CD4-positive, alpha-beta T cell treated with Interleukin-4 for 4 hours (primary cell): Measurements from ENCODE around the gene EEF1AKMT4.
A peak's percentile ranks its signal among the peaks of the same experiment; 100 is the strongest.

ENCODE experiments used
- DNase-seq: peaks from one replicate; pipeline ENCODE4 v3.0.0-alpha.2; 2020

The EEF1AKMT4 gene

DNA sequence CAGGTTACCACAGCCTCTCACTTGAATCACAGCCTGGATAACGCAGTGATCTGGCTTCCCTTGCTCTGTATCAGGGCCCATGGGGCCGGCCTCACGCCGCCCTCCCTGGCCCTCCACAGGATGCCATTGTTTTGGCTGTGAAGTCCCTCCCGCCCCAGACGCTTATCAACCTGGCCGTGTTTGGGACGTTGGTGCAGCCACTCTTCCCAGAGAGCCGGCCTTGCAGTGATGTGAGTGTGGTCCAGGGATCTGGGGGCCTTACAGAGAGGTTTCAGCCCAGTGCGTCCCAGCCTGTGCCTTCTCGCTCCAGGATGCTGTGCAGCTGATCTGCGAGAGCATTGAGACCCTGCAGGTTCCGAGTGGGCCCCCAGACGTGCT lies 13.4 kb upstream of the EEF1AKMT4 start:
- DNase-seq, result no peak

DNA sequence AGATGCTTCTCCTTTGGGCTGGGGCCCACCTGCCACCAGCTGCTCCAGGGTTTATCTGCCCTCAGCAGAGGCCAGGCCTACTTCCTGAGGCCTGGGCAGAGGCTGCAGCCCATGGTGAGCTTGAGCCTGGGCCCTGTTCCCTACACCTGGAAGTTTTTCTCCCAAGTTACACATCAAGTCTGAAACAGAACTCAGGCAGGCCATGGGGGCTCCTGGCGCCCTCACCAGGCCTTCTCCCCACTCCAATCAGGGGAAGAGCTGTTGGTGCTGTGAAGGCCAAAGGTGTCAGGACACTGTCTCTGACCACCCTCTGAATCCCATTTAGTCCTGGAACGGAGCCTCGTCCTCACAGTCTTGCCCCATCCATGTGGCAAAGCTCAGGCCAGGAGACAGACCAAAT lies 12.8 kb upstream of the EEF1AKMT4 start:
- DNase-seq, result no peak

DNA sequence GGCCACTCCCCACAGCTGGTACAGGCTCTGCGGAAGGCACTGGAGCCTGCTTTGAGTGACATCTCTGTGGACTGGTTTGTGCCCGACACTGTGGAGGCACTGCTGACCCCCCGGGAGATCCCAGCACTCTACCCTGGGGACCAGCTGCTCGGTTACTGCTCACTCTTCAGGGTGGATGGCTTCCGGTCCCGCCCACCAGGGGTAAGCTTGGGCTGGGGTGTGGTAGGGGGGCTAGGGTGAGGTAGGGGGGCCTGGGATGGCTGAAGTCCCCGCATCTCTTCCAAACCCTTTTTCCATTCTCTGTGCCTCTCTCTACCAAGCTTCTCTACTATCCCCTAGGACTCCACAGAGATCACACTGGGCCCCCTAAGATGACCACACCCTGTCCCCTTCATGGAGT lies 12.3 kb upstream of the EEF1AKMT4 start:
- DNase-seq, result no peak

- DNase-seq, result no peak
These were observed 11.7 kb upstream of the EEF1AKMT4 start for GRCh38 chr3:184237807-184238206.

GRCh38 chr3:184238246-184238818 lies 11.1 kb upstream of the EEF1AKMT4 start:
- no peak for DNase-seq

GRCh38 chr3:184239221-184239620 lies 10.3 kb upstream of the EEF1AKMT4 start:
- no peak for DNase-seq

GRCh38 chr3:184239708-184240107 lies 9.8 kb upstream of the EEF1AKMT4 start:
- DNase-seq, result no peak

GRCh38 chr3:184240384-184241140 lies 8.9 kb upstream of the EEF1AKMT4 start:
- DNase-seq, result no peak

- DNase-seq, result no peak
These were observed 8.4 kb upstream of the EEF1AKMT4 start for GRCh38 chr3:184241141-184241446.

- no peak for DNase-seq
These were observed 7.8 kb upstream of the EEF1AKMT4 start for GRCh38 chr3:184241447-184242296.

DNA sequence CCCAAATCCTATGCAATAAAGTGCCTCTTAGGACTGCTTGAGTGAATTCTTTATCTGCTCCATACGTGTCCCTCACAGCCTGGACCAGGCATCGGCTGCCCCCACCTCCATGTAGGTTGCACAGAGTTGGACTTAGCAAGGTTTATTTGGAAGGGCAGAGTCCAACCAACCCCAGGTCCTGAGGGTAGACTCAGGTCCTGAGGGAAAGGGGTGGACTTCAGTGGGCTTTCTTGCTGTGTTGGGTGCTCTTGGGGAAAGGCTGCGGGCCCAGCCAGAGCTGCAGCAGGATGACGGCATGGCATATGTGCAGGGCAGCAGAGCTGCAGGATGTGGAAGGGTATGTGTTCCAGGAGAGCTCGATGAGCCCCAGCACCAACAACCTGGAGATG lies 7.2 kb upstream of the EEF1AKMT4 start:
- DNase-seq, result no peak

- DNase-seq, result peak; percentile 86
These were observed 739 bp upstream of the EEF1AKMT4 start, which contains the start of gene ALG3 for GRCh38 chr3:184248454-184249411. TSS of gene ALG3 (minus strand) at chr3:184248962. CDS start at chr3:184248940, 22 bp downstream.

DNA sequence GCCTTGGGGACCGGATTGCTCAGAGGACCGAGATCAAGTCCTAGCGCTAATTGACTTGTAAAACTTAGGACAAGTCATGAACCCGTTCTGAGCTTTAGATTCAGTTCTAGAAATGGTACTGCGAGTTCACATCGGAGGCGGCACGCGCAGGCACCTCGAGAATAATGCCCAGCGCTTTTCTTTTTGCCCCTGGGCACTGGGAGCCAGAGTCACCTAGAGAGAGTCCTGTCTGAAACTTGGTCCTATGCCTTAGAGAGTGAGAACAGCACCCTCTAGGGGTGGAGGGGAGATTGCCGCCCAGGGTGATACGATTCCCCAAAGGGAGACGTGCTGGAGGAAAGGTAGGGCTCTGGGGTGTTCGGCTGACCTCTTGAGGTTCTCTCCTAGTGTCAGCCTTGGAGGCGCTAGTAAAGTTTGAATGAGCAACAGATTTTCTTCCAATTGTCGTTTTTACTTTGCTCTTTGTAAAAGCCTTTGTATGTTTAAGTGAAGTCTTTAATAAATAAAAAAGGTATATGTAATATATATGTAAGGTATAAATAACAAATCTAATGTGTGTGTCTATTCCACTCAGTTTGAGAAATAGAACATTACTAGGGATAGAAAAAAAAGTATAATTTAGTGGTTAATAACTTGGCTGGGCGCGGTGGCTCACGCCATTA lies 826 bp downstream of the EEF1AKMT4 start:
- peak; percentile 89 for DNase-seq

DNA sequence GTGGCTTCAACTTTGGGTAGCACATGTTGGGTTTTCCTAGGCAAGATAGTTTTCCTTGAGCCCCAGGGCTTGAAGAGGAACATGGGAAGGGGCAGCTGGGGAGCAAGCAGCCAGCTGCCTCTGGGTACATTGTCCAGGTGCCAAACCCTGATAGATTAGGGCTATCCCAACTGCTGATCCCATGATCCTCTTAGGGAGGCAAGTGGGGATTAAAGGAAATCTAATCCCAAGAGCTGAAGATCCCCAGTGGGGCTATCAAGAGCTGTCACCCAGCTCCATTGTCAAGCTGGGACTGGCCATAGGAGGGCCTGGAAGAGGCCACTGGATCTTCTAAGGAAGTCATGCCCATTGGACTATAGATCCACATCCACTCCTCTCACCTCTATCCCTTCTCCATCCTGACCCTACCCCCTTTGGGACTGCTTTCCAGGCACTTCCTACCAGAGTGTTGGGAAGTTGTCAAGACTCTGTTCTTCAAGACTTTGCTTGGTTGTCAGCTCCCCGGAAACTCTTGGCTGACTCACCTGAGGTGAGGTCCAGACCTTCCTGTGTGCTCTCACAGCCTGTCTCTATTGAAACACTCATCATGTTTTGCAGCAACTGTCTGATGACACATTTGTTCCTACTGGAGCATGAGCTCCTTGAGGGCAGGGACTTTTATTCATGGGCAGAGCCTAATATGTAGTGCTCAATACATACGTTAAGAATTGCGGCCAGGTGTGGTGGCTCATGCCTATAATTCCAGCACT lies 6.0 kb downstream of the EEF1AKMT4 start:
- DNase-seq, result no peak

DNA sequence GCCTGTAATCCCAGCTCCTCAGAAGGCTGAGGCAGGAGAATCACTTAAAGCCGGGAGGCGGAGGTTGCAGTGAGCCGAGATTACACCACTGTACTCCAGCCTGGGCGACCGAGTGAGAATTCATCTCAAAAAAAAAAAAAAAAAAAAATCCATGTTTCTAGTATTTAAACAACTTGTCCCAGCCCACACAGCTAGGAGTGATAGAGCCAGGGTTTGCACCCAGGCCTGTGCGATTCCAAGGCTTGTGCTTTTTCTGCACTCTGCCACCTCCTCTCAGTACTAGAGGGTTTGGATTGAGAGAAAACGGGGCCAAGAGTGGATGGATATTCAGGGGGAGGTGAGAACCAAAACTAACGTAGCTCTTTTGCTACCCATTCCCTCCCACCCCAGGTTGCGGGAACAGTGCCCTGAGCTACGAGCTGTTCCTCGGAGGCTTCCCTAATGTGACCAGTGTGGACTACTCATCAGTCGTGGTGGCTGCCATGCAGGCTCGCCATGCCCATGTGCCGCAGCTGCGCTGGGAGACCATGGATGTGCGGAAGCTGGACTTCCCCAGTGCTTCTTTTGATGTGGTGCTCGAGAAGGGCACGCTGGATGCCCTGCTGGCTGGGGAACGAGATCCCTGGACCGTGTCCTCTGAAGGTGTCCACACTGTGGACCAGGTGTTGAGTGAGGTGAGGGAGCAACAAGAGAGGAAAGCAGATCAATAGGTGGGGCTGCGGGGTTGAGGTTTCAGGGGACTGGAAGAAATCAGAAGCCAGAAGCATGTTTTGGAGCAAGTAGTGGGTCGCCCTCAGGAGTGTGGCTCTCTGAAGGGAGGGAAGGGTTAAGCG lies 7.8 kb downstream of the EEF1AKMT4 start:
- DNase-seq, result no peak

DNA sequence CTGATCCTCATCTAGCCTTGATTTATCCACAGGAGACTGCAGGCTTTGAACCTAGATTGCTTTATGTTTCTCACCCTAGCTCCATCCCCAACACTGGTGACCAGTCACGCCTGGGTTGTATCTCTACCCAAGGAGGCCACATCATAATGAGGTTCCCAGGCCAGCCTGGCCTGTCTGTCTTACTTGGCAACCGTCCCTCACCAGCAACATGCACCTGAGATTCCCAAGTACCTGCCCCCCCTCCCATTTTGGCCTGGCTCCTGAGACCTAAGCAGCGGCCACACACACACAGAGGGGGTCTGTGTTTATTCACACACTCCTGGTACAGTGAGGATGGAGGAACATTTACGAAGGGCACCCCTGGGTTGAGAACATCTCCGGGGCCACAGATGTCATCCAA lies 9.5 kb downstream of the EEF1AKMT4 start:
- no peak for DNase-seq

DNA sequence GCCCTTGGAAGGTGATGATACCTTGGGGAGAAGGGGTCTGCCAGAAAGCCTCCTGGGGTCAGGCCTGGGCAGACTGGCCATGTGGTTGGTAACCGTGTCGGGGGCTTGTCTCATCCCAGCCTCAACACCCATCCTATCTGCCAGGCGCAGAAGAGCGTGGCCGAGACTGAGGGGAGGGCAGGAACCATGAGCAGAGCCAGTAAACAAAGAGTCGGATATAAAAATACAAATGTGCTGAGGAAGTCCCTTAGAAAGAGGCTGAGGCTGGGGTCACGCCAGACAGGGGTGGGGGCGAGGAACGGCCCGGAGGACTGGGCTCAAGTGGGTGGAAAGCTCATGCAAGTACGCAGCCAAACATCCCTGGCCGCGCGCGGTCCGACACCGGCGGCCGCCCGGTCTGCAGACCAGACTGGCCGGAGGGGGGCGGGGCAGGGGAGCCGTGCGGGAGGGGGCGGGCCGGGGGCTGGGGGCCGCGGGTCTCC lies 10.0 kb downstream of the EEF1AKMT4 start:
- no peak for DNase-seq

GRCh38 chr3:184259878-184260723 lies 10.6 kb downstream of the EEF1AKMT4 start:
- DNase-seq, result peak; percentile 14

DNA sequence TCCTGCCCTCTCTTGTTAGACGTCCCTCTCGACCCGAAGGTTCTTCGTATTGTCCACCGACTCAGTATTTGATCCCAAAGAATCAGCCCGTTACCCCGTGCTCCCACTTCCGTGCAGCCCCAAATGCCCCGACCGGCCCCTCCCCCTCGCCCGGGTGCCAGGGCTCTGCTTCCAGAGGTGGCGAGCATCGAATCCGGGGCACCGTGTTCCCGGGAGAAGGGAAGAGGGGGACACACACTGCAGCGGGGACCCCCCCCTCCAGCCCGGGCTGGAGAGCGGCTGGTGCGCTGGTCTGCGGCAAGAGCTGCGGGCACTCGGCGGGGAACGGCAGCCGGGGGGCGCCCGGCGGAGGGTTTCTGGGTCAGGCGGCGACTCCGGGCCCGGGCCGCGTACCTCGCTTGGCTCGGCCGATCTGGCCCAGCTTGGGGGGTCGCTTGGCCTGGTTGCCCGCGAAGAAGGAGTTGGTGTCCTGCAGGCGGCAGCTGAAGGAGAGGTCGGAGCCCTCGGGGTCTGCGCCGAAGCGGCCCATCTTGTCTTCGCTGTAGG lies 11.3 kb downstream of the EEF1AKMT4 start:
- no peak for DNase-seq
